Stimulated activated CD4-positive, alpha-beta T cell treated with anti-CD3 and anti-CD28 coated beads, Interleukin-15, amount 100 ng/mL, for 1 hour (primary cell): Measurements from ENCODE around the gene ASNS.

Experiments
- DNase-seq, 2 donors: peaks; one replicate each; pipeline ENCODE4 v3.0.0-alpha.2; 2020; ENCODE audit warnings: low read depth in 1 of 2, low spot score in 1 of 2

Gene ASNS

DNA sequence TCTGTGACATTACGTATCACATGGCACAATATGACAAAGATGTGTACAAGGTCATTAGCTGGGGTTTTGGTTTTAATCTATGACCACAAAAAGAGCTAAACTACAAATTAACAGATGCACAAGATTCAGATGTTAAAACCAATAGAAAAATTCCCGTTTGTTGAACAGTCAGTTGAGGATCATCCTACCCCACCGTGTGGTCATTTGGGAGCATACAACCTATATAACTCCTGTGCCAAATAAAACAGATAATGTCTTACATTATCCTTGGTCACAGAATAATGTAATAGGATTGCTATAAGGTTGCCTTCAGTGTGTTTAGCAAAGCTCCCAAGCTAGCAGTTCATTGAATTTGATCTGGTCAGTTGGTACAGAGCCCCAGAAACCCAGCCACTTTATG is 28.2 kb downstream of the ASNS start:
- DNase-seq: no peak

- no peak for DNase-seq
These were observed 29.3 kb downstream of the ASNS start for GRCh38 chr7:97842772-97843345.

- DNase-seq: no peak
These were observed 30.2 kb downstream of the ASNS start for GRCh38 chr7:97842006-97842405.

DNA sequence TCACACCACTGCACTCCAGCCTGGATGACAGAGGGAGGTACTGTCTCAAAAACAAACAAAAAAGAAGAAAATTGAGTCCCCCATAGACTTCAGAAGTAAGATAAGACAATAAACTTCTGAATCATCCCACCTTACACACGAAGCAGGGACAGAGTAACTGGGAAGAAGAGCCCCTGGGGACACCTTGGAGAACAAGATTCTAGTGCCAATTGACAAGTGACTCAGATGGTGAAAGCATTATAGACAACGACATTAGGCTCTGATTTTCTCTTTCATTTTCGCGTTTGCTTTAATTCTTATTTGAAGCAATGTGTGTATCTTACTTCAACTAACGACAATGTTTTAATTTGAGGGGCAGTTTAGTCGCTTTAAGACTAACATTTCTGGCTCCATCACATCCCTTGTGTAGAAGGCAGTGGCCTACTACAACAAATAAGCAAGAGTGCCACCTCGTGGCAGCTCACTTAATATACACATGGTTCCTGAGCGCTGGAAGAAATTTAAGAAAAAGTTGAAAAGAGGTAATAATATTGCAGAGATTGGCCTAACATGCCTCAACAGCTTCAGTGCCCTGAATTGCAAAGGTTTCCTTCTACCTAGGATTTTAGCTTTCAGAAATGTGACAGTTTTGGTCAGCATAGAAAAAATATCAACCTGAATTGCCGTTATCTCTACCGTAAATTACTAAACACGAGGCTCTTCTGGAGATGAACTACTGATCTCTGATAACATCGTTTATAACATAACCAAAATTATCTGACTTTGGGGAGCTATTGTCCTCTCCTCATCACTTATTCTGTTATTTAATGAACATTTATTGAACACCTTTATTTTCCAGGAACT is 36.7 kb downstream of the ASNS start:
- DNase-seq: peak in 1 of 2 donors; percentile 24

DNA sequence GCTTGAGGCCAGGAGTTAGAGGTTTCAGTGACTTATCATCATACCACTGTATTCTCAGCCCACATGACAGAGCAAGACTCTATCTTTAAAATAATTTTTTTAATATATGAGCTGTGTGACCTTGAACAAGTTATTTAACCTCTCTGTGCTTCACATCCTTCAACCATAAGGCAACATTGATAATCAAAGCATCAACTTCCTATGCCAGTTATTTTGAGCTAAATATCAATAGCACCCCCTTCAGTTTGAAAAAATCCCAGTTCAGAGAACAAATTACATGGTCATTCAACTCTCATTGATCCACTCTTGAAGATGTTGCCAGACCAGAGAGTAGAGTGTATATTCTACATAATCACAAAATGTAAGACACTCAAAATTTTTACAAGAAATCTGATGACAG is 53.0 kb downstream of the ASNS start:
- DNase-seq: no peak

DNA sequence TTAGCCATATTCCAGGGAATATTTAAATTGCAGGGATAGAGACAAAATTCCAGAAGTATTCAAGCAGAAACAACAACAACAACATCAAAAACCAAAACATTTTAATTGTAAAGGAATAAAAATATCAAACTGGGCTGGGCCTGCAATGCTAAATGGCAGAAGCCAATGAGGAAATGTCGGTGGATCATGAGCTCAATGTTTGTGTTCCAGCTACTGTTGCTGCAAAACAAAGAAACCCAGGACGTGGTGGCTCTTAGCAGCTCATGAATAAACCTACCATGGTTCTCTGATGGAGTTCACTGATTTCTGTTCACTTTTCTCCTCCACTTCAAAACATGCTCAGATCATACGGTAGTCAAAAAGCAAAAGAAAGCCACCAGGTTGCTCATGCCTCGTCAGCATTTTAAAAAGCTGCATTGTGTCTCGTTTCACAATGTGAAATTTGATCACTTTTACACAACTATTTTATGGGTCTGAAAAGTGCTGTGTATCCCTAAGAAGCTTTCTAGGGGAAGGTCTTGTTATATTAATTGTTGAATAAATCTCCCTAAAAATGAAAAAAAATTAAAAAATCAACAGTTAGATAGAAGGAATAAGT is 54.0 kb downstream of the ASNS start:
- no peak for DNase-seq
